Measurements from ENCODE around the gene EI24. TPM values are rescaled to one million over a fixed set of nuclear protein-coding genes. Genes with fewer than 3 reads are reported as not detected.

Gene EI24
- total RNA-seq (2022) (76.7 and 82.2 TPM in 2 replicates), Bru-seq, nascent RNA (percentile 76 among the genes with signal in this experiment), BruChase-seq, experiment 1, labeled RNA remaining after a 6-hour chase (percentile 91 among the genes with signal in this experiment), BruChase-seq, experiment 2, labeled RNA remaining after a 2-hour chase (percentile 78 among the genes with signal in this experiment)
- long read RNA-seq, transcript EI24-211 (11 exons, 1,544 nt): minor isoform, 7 of 213 reads
- long read RNA-seq, transcript EI24-201 (11 exons, 2,455 nt): major isoform, 144 of 213 reads
- long read RNA-seq, partial matches to known transcripts: 2 of 213 reads
- long read RNA-seq, other reads (novel, unspliced or antisense): 58 of 213 reads

DNA sequence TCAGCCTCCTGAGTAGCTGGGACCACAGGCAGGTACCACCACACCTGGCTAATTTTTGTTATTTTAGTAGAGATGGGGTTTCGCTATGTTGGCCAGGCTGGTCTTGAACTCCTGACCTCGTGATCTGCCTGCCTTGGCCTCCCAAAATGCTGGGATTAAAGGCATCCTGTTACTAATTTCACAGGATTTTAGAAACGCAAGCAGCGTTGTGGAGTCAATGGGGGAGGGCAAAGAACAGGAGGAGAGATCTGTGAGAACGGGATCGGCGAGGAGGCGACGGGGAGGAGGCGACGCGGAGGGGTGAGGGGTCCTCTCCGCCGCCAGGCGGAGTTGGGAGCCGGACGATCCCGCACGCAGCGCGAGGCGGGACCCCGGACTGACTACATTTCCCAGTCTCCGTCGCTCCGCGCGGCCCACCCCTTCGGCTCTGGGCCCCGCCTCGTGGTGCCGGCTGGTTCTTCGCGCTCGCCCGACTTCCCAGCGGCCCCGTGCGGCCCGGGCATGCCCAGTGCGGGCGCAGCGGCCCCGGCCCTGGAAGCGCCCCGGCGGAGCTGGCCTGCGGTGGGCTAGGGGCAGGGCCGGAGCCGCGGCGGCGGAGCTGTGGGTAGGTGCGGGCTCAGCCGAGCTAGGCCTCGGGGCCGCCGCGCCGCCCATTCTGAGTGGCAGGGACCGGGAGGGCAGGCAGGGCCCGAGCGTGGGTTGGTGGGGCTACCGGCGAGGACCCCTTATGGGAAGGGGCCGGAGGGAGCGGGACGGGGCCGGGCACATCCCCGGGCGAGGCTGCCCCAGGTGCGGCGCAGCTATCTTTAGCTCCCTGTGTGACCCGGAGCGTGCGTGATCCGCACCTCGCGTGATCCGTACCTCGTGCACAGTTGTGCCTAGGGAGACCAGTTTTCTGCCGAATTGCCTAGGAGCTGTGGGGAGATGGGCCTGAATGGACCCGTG is at the start of gene EI24:
TSS of gene EI24 (plus strand) at position 508 of the 945 bp plus-strand sequence. CDS start 3,051 bp downstream, outside the sequence.
- H3K4me1 Mint-ChIP-seq (ENCODE audit: low read depth, unreplicated experiment): no peaks in the 10 kb centered on the region
- peak within 1 kb of the TSS; percentile 87 for H3K27ac Mint-ChIP-seq (ENCODE audit: unreplicated experiment)
- no peaks in the 10 kb centered on the region for H3K27me3 Mint-ChIP-seq (ENCODE audit: unreplicated experiment)
- BruUV-seq (replicated peaks): no TSS peak
- H3K9me3 Mint-ChIP-seq (ENCODE audit: low read depth, unreplicated experiment): peaks cover 2% of the 10 kb centered on the region
- H3K4me3 Mint-ChIP-seq (ENCODE audit: low read depth, unreplicated experiment): peak within 1 kb of the TSS; percentile 78
- DNase-seq: peak; percentile 91
- intact Hi-C loops (cut with micrococcal nuclease; ENCODE audit: unreplicated experiment): loop anchor here (5.0 to 10.0 kb wide), 2 partner anchors 57 to 114 kb away; no protein-coding TSS in a partner anchor
- TF ChIP-seq, protein P1, sequence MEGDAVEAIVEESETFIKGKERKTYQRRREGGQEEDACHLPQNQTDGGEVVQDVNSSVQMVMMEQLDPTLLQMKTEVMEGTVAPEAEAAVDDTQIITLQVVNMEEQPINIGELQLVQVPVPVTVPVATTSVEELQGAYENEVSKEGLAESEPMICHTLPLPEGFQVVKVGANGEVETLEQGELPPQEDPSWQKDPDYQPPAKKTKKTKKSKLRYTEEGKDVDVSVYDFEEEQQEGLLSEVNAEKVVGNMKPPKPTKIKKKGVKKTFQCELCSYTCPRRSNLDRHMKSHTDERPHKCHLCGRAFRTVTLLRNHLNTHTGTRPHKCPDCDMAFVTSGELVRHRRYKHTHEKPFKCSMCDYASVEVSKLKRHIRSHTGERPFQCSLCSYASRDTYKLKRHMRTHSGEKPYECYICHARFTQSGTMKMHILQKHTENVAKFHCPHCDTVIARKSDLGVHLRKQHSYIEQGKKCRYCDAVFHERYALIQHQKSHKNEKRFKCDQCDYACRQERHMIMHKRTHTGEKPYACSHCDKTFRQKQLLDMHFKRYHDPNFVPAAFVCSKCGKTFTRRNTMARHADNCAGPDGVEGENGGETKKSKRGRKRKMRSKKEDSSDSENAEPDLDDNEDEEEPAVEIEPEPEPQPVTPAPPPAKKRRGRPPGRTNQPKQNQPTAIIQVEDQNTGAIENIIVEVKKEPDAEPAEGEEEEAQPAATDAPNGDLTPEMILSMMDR (IDR thresholded peaks at IDR 0.05; ENCODE audit: unreplicated experiment): peak; percentile 61
- CTCF ChIA-PET: interaction anchor here (0.6 to 1.0 kb wide), 2 partner anchors 138 to 290 kb away, joined by 4 to 6 read pairs; no protein-coding TSS in a partner anchor
- peaks cover 23% of the 10 kb centered on the region for H3K36me3 Mint-ChIP-seq (ENCODE audit: insufficient read depth, unreplicated experiment)

DNA sequence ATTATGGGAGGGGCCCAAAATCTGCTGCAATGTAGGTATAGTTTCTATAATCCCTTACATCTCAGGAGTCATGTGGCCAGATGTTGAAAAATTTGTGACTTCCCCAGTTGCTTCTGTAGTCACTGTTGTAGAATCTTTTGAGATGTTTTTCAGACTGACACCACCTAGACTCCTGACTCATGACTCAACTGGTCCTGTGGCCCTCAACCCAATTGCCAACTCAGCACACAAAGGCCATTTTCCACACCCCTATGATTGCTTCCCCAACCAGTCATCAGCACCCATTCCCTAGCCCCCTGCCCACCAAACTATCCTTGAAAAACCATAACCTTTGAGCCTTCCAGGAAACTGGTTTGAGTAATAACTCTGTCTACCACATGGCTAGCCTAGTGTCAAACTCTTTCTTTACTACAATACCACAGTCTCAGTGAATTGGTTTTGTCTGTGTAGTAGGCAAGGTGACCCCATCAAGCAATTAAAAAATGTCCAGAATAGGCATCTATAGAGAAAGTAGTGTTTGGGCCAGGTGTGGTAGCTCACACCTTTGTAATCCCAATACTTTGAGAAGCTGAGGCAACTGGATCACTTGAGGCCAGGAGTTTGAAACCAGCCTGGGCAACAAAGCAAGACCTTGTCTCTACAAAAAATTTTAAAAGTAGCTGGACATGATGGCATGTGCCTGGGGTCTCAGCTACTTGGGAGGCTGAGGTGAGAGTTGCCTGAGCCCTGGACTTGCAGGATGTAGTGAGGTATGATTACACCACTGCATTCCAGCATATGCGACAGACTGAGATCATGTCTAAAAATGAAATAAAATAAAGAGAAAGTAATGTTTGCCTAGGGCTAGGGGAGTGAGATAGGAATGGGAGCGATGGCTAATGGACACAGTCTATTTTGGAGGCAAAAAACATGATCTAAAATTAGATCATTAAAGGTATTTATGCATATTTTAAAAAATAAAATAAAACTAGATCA is 49.1 kb upstream of the EI24 start:
- no peaks in the 10 kb centered on the region for H3K27me3 Mint-ChIP-seq (ENCODE audit: unreplicated experiment)
- no peak overlapping the region for H3K27ac Mint-ChIP-seq (ENCODE audit: unreplicated experiment)
- no peaks in the 10 kb centered on the region for H3K4me1 Mint-ChIP-seq (ENCODE audit: low read depth, unreplicated experiment)
- intact Hi-C loops (cut with micrococcal nuclease; ENCODE audit: unreplicated experiment): no loop called here
- CTCF ChIA-PET: no interaction called here
- TF ChIP-seq, protein P1 (IDR thresholded peaks at IDR 0.05; ENCODE audit: unreplicated experiment): no peak
- DNase-seq: no peak
- peaks cover 4% of the 10 kb centered on the region for H3K36me3 Mint-ChIP-seq (ENCODE audit: insufficient read depth, unreplicated experiment)
- H3K9me3 Mint-ChIP-seq (ENCODE audit: low read depth, unreplicated experiment): no peaks in the 10 kb centered on the region
- H3K4me3 Mint-ChIP-seq (ENCODE audit: low read depth, unreplicated experiment): no peak overlapping the region
- BruUV-seq (replicated peaks): no TSS peak

DNA sequence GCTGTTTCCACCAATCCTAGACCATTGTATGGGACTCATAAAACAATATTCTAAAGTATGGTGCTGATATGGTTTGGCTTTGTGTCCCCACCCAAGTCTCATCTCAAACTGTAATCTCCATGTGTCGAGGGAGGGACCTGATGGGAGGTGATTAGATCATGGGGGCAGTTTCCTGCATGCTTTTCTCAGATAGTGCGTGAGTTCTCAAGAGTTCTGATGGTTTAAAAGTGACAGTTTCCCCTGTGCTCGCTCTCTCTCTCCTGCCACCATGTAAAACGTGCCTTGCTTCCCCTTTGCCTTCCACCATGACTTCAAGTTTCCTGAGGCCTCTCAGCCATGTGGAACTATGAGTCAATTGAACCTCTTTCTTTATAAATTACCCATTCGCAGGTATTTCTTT is 44.0 kb upstream of the EI24 start:
- H3K27me3 Mint-ChIP-seq (ENCODE audit: unreplicated experiment): no peaks in the 10 kb centered on the region
- no peak overlapping the region for H3K27ac Mint-ChIP-seq (ENCODE audit: unreplicated experiment)
- H3K4me3 Mint-ChIP-seq (ENCODE audit: low read depth, unreplicated experiment): no peak overlapping the region
- BruUV-seq (replicated peaks): no TSS peak
- DNase-seq: no peak
- H3K4me1 Mint-ChIP-seq (ENCODE audit: low read depth, unreplicated experiment): no peaks in the 10 kb centered on the region
- CTCF ChIA-PET: no interaction called here
- TF ChIP-seq, protein P1 (IDR thresholded peaks at IDR 0.05; ENCODE audit: unreplicated experiment): no peak
- intact Hi-C loops (cut with micrococcal nuclease; ENCODE audit: unreplicated experiment): no loop called here
- no peaks in the 10 kb centered on the region for H3K36me3 Mint-ChIP-seq (ENCODE audit: insufficient read depth, unreplicated experiment)
- peaks cover 2% of the 10 kb centered on the region for H3K9me3 Mint-ChIP-seq (ENCODE audit: low read depth, unreplicated experiment)

DNA sequence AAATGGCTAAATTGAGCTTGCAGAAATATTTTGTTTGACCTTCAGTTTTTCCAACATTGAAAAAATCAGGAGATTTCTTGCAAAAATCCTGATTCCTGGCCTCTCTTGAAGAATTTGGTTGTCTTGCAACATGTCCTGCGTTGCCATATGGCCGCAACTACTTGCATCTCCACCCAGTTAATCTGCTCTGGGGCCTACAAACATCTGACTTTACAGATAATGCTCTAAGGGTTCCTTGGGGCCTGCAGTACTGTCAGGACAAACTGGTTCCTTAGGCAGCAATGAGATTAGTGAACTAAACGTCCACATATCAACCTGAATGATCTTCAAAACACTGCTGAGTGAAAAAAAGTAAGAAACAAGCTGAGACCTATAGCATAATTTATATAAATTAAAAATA is 36.6 kb upstream of the EI24 start:
- TF ChIP-seq, protein P1 (IDR thresholded peaks at IDR 0.05; ENCODE audit: unreplicated experiment): no peak
- Mint-ChIP-seq H3K9me3 (ENCODE audit: low read depth, unreplicated experiment) (no peaks in the 10 kb centered on the region), H3K27ac (ENCODE audit: unreplicated experiment) (no peak overlapping the region), H3K4me3 (ENCODE audit: low read depth, unreplicated experiment) (no peak overlapping the region), H3K36me3 (ENCODE audit: insufficient read depth, unreplicated experiment) (no peaks in the 10 kb centered on the region), H3K27me3 (ENCODE audit: unreplicated experiment) (no peaks in the 10 kb centered on the region), H3K4me1 (ENCODE audit: low read depth, unreplicated experiment) (no peaks in the 10 kb centered on the region)
- no TSS peak for BruUV-seq (replicated peaks)
- CTCF ChIA-PET: no interaction called here
- no peak for DNase-seq
- intact Hi-C loops (cut with micrococcal nuclease; ENCODE audit: unreplicated experiment): no loop called here
